ENCODE data around the gene CLDN7.
A peak's percentile ranks its signal among the peaks of the same experiment; 100 is the strongest.

DNA sequence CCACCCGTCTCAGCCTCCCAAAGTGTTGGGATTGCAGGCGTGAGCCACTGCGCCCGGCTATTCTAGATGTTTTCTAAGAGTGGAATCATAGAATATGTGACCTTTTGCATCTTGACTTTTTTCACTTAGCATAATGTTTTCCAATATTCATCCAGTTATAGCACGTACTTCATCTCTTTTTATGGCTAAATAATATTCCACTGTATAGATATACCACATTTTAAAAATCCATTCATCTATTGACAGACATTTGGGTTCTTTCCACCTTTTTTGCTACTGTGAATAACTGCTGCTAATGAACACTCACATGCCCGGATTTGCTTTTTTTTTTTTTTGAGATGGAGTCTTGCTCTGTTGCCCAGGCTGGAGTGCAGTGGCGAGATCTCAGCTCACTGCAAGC is 41.9 kb upstream of the CLDN7 start:
- TF ChIP-seq ZC3H10 (CRISPR knock-in tag; IDR thresholded peaks at IDR 0.05): no peak
- TF ChIP-seq ZNF8 (CRISPR knock-in tag; IDR thresholded peaks at IDR 0.05): peak; percentile 77; the same call in 1 of the 2 replicates
- no peak for TF ChIP-seq RARB (CRISPR knock-in tag; IDR thresholded peaks at IDR 0.05)
- TF ChIP-seq ZNF565 (CRISPR knock-in tag; conservative IDR thresholded peaks at IDR 0.05; ENCODE audit: low read depth): no peak
- TF ChIP-seq ISL1 (CRISPR knock-in tag; IDR thresholded peaks at IDR 0.05): no peak
- TF ChIP-seq OSR1 (CRISPR knock-in tag; IDR thresholded peaks at IDR 0.05): no peak
- TF ChIP-seq POU6F1 (CRISPR knock-in tag; IDR thresholded peaks at IDR 0.05; ENCODE audit: borderline replicate concordance, low read depth): no peak
- no peak for TF ChIP-seq TCF4 (CRISPR knock-in tag; IDR thresholded peaks at IDR 0.05; ENCODE audit: borderline replicate concordance)
- no peak for TF ChIP-seq PATZ1 (CRISPR knock-in tag; IDR thresholded peaks at IDR 0.05; ENCODE audit: borderline replicate concordance)
- no peak for TF ChIP-seq PPARA (CRISPR knock-in tag; IDR thresholded peaks at IDR 0.05; ENCODE audit: borderline replicate concordance)
- TF ChIP-seq CSDC2 (CRISPR knock-in tag; IDR thresholded peaks at IDR 0.05): no peak

Data from SK-N-SH treated with all-trans-retinoic acid at 6 μM for 48 hours (cell line).